Brain pericyte (primary cell): ENCODE measurements around the gene MEN1.
"Not testable (repeated sequence)": the region's sequence is repeated elsewhere in the genome, so short reads cannot be mapped to it uniquely, and the experiment has no call there.

Experiments
- DNase-seq: peaks from one replicate; pipeline ENCODE4 v3.0.0-alpha.2; 2012; ENCODE audit warnings: low read depth, low spot score

The MEN1 gene

DNA sequence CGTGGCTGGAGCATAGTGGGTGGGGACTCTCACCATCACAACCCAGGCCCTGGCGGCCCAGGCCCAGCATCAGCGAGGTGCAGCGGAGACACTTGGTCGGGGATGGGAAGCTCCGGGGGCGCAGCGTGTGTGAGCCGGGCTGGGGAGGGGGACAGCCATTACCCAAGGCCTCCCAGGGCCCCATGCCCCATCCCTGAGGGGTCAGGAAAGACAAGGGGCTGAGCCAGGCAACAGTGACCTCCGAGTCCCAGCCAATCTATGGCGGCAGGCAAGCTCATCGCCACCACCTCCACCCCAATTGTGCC, 22.8 kb upstream of the MEN1 start:
- no peak for DNase-seq

GRCh38 chr11:64832467-64833197, 22.3 kb upstream of the MEN1 start:
- no peak for DNase-seq

- no peak for DNase-seq
These were observed 21.1 kb upstream of the MEN1 start for GRCh38 chr11:64831411-64831891.

DNA sequence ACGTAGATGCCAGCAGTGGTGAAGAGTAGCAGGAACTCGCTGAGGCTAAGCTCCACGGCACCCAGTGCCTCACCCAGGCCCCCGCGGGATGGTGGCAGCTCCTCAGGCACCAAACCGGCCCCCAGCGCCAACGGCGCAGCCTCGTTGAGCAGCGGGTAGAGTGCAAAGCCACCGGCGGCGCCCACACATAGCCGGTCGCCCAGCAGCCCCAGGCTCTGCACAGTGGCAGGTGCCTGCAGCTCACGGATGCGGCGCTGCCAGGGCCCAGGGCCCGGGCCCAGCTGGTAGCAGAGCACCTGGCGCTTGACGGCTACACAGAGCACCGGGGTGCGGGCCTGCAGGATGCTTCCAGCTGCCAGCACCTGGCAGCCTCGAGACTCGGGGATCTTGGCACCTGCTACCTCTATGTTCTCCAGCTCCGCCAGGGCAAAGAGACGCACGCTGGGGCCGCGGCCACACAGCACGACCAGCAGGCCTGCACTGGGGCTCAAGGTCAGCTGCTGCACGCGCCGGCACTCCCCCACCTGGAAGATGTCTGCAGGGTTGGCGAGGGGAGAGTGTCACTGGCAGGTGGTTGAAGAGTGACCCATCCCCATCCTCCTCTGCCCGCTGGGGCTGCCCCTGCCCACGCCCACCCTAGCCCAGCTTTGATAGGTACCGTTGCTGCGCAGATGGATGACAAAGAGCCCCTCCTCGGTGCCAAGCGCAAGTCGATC, 19.3 kb upstream of the MEN1 start:
- no peak for DNase-seq

GRCh38 chr11:64827451-64827839, 17.1 kb upstream of the MEN1 start:
- no peak for DNase-seq

DNA sequence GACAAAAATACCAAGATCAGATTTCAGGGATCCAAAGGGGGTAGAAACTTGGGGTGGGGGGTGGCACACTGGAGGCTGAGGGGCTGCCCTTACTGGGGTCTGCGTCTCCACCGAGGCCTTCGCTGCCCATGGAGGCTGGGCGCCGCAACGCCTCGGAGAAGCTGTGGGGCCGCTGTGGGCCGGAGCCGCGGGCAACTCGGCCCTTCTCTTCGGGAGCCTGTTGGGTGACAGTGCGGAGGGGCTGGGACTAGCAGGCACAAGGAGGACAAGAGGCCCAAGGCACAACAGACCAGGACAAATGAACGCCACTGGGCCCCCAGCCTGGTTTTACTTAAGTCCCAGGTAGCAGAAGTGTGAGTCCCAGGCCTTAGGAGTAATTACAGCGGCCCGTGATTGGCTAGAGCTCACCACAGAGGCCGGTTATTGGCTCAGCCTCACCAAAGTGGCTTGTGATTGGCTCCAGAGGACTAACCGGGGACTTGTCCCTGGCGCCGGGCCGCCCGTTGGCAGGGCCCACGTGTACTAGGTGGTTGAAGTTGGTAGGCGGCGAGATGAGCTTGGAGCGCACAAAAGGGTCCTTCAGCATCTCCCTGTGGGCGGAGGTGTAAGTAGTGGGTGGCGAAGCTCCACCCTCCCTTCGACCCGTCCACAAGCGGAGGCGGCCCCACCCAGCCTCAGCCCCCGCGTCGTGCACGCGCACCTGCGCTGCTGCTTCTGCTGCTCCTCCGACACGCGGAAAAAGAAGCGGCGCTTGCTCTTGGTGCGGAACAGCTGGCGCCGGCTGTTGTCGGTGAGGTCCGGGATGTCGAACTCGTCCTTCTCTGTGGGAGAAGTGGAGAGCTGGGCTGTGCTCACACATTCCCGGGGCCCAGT, 16.5 kb upstream of the MEN1 start:
- no peak for DNase-seq

GRCh38 chr11:64826062-64826461, 15.7 kb upstream of the MEN1 start:
- no peak for DNase-seq

DNA sequence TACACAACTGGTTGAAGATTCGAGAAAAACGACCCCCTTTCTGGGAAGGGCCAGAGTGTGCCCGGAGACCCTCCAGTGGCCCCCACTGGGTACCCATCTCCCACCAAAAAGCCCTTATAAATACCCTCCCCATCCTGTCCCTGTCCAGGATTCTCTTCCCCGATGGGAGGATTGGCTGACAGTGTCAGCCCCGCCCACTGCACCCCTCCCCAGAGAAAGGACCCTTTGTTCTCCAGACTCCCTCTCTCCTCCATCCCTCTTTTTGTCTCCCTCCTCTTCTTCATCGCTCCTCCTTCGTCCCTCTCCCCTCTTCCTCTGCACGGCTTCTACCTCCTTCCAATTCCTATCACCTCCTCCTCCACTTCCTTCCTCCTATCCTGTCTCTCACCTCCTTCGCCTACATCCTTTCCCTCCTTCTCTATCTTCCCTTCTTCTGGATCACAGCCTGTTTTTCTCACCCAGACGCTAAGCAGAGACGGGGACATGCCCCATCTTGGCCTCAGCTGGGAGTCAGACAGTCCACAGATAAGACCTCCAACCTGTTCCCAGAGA, 13.3 kb upstream of the MEN1 start:
- DNase-seq, result no peak

- DNase-seq, result no peak
These were observed 7.1 kb upstream of the MEN1 start for GRCh38 chr11:64817476-64817875.

GRCh38 chr11:64815433-64815832, 5.1 kb upstream of the MEN1 start:
- DNase-seq, result not testable (repeated sequence)

DNA sequence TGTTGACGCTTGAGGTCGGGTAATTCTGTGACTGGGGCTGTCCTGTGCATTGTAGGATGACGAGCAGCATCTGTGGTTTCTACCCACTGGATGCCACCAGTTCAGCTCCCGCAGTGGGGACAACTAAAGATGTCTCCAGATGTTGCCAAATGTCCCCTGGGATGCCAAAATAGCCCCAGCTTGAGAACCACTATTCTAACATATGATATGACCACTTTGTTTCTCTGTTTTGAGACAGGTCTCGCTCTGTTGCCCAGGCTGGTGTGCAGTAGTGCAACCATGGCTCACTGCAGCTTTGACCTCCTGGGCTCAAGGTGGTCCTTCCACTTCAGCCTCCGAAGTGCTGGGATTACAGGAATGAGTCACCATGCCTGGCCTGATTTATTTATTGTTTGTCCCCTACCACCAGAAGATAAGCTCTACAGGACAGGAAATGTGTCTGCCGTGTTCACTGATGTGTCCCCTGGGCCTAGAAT, 4.4 kb upstream of the MEN1 start:
- DNase-seq, result no peak

DNA sequence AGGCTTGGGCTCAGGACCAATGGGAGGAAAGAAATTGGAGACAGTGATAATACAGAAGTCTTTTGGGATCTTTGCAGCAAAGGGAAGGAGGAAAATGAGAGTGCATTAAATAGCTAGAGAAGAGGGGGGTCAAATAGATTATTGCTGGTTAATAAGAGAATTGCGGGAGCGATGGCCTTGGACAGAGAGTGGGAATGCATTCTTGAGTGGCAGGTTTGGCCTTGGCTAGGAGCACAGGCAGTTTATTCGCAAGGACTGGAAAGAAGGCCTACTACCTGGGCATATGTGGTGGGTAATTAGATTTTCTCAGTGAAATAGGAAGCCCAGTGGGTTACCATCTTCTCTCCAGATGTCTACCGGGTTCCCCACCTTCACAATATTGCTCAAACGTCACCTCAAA, 3.5 kb upstream of the MEN1 start:
- DNase-seq, result no peak

DNA sequence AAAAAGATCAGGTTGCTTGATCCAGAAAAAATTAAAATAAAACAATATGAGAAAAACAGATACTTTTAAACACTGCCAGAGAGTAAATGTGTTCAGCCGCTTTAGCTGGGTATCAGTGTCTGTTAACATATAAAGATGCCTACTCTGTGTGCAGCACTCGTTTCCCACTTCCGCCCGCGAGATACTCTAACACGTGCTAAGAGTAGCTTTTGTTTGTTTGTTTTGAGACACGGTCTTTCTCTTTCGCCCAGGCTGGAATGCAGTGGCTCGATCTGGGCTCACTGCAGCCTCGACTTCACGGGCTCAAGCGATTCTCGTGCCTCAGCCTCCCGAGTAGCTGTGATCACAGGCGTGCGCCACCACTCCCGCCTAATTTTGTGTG, 531 bp upstream of the MEN1 start:
- no peak for DNase-seq

DNA sequence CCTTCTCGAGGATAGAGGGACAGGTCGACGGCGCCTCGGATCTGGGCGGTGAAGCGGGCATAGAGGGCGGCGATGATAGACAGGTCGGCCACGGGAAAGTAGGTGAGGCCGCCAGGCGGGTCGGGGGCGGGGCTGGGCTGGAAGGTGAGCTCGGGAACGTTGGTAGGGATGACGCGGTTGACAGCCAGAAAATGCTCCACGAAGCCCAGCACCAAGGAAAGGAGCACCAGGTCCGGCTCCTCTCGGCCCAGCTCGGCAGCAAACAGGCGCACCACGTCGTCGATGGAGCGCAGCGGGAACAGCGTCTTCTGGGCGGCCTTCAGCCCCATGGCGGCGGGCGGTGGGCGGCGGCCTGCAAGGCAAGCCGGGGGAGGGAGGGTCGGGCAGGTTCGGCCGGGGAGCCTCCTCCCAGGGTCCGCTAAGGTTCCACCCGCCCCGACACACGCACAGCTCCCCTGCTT, 540 bp downstream of the MEN1 start:
- DNase-seq, result no peak

DNA sequence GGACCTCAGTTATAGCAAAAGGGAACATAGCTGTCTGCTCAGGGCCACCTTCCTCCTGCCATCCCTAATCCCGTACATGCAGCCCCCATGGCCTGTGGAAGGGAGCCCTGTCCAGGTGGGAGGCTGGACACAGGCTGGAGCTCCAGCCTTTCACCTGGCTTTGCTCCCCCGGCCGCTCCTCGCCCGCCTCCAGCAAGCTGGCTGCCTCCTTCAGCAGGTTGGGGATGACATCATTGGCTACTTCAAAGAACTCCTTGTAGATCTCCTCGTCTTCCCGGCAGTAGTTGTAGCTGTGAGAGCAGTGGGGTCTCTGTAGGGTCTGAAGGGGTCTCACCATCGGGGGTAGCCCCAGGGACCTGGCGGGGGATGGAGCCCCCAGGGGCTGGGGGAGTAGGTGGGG, 4.9 kb downstream of the MEN1 start:
- no peak for DNase-seq

GRCh38 chr11:64804346-64805210, 5.8 kb downstream of the MEN1 start:
- DNase-seq, result no peak

GRCh38 chr11:64803846-64804345, 6.5 kb downstream of the MEN1 start:
- no peak for DNase-seq

GRCh38 chr11:64803158-64803845, 7.0 kb downstream of the MEN1 start, which contains the start of gene MAP4K2:
TSS of gene MAP4K2 (minus strand) at chr11:64803214. CDS start at chr11:64803149, 65 bp downstream.
- DNase-seq, result peak; percentile 40

DNA sequence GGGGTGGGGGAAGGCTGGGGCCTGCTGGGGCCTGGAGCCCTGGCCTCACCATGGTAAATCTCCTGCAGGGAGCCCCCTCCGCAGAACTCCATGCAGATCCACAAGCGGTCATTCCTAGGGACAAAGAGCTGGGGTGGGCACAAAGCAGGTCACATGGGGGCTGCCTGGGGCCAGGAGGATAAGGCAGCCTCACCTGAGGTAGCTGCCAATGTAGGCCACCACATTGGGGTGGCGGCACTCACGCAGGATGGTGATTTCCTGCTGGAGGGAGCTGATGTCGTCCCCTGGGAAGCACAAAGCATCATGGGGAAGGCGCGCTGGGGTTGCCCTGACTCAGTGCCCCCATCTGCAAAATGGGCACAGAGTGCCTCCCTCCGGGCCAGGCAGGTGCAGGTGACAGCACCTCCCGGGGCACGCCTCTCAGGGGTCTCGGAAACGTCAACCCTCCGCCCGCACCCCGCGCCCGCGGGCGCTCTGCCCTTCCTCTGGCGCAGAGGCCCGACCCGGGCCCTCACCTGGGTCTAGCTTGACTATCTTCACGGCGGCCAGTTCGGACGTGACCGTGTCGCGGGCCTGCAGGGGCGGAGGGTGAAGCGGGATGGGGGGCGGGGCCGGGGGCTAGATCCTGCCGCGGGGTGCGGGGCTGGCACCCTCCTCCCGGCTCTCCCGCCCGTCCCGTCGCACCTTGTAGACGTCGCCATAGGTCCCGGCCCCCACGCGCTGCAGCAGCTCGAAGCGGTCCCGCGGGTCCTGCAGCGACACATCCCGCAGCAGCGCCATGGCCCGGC, 7.8 kb downstream of the MEN1 start:
- DNase-seq, result no peak
